DMS53 treated with DMSO at 0.1 percent for 48 hours (cell line): ENCODE measurements around the gene ANKRD12.
A peak's percentile ranks its signal among the peaks of the same experiment; 100 is the strongest.

Source experiments
- DNase-seq: peaks from one replicate; lab custom pipeline; 2025; ENCODE audit not compliant: unreplicated experiment; lab: John Stamatoyannopoulos, UW

The ANKRD12 gene

DNA sequence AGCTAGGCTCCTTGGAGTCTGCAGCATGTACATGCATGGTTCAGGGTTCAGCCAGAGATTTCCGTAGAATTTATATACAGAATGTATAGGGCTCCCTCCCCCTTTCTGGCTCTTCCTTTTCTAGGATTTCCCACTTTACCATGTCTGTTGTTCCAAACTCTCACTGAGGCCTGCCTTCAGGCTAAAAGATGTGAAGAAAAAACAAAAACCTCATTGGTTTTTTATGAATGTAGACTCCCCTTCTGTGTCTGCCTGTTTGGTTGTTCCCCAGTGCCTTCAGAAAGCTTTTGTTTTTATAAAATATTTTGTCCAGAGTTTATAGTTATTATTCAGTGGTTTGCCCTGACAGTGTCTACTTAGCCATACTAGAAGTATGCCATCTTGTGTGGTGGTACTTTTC, 30.5 kb upstream of the ANKRD12 start:
- no peak for DNase-seq

DNA sequence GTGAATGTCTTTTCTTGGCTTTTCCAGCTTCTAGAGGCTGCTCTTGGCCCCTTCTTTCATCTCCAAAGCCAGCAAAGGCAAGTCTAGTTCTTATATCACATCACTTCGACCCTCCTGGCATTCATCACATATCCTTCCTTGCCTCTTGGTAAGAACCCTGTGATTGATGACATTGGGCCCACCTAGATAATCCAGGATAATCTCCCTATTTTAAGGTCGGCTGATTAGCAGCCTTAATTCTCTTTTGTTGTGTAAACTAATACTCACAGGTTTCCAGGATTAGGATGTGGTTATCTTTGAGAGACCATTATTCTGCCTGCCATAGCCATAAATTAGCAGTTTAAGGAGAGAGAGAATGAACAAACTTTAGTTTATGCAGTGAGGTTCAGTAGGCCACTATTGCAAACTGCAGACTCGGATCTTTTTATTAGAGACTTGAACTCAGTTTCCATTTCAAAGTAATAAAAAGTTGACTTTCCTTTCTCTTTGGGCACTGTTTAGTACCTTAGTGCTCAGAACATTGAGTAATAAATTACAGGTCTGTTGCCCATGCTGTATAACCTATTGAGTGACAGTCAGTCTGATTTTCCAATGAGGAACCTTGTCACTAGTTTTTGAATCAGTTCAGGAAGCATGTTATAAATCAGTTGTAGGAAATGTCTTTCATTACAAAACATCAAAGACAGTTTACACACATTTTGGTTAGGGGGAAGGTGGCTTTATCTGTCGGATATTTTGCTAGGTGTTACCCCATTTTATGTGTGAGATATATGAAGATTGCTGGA, 29.6 kb upstream of the ANKRD12 start:
- no peak for DNase-seq

DNA sequence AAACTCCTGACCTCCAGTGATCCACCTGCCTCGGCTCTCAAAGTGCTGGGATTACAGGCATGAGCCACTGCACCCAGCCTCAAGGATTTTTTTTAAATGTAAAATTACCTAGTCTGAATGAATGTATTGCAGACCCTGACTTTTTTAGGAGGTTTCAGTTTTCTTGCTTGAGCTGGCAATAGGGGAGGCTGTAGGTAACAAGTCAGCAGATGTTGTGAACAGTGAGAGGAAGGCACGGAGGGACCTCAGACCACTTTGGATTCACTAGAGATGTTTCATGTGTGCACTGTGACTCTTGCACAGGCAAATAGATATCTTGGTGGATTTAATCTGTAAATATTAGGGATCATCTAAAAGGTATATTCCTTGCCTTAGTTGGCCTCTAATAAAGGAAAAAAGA, 27.7 kb upstream of the ANKRD12 start:
- no peak for DNase-seq

DNA sequence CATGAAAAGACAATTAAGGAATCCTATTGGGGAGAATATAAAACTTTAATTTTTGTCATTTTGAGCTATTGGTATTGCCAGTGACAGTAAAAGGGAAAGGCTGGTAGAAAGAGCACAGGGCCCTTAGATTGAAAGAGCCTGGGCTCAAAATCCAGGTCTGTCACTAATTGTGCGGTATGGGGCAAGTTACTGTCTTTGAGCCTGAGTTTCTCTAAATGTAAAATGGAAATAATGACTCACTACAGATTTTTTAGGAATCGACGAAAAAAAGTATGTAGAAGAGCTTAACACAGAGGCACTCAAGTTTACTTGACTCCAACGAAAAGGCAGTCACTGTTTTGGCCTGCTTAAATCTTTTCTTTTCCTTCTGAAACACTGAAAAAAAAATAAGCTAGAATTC, 27.1 kb upstream of the ANKRD12 start:
- DNase-seq, result no peak

DNA sequence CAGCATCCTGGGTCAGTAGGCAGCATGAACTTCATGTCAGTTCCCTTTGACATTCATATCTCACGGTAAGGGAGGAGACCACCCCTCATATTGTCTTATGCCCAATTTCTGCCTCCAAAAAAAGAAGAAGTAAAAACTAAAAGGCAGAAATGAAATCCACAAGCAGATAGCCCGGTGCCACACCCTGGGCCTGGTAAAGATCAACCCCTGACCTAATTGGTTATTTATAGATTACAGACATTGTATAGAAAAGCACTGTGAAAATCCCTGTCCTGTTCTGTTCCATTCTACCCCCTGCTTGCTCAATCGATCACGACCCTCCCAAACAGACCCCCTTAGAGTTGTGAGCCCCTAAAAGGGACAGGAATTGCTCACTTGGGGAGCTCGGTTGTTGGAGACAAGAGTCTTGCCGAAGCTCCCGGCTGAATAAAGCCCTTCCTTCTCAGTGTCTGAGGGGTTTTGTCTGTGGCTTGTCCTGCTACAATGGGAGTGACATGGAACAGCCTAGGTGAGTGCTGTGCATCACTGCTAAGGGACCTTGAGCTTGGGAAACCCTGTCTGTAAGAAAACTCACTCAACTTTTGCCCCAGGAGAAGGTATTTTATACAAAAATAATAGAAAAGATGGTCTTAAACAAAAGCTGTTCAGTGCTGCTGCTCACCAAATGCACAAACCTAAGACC, 23.0 kb upstream of the ANKRD12 start:
- no peak for DNase-seq

DNA sequence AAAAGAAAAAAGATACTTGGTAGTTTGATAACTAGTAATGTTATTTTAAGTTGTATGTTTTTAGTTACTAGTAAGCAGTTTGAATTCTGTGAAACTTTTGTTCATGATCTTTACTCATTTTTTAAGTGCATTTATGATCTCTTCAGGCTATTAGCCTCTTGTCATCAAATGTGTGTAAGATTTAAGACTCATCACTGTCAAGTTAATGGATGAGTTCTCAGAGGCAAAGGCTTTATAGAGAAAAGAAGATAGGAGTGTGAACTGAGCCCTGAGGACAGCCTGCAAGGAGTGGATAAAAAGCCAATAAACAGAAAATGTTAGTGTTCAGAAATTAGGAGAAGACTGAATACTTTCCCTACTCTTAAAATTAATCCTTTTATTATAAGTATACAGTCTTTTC, 20.6 kb upstream of the ANKRD12 start:
- no peak for DNase-seq

DNA sequence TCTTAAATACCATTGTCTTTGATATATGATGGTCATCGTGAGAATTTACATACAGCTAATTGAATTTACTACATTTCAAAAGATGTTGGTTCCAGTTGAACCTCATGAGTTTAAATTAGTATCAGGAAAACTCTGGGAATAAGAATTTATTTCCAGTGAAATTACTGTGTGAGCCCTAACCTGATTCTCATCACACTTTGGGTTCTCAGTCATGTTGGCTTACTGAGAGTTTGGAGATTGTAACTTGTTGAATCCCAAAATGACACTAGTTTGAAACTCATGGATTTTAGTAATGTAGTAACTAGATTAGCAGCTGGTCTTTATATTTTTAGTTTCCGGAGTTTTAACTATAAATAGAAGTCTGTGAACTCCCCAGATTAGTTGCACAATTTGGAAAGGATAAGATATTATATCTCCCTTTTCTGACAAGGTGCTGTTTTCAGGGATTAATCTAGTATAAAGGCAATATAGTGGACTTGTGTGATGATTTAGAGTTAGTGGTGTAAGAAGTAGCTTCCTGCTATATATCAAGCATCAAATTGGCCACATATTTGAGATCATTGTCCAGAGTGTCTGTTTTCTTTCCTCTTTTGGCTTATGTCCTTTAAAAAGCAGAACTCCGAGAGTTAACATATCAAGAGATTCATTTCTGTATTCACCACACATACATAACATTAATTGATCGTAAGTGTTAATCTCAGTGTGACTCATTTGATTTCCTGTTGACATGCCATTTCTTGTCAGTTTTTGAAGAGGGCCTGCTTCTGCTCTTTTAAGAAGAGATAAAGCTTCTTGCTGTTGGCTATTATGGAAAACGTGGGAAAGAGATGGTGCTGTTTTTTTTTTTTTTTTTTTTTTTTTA, 18.4 kb upstream of the ANKRD12 start:
- no peak for DNase-seq

DNA sequence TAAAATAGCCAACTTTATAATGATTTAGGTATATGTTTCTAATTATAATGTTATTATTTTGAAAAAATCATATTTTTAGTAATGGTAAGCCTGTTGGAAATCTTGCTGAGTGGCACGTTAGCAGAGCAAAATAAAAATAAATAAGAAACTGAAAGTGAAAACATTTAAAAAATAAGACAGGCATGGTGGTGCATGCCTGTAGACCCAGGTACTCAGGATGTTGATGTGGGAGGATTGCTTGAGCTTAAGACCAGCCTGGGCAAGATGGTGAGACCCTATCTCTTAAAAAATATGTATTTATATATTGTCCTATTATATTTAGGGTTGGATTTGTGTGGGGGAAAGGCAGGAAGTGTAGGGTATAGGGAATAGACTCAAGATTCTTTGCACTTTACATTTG, 15.8 kb upstream of the ANKRD12 start:
- no peak for DNase-seq

DNA sequence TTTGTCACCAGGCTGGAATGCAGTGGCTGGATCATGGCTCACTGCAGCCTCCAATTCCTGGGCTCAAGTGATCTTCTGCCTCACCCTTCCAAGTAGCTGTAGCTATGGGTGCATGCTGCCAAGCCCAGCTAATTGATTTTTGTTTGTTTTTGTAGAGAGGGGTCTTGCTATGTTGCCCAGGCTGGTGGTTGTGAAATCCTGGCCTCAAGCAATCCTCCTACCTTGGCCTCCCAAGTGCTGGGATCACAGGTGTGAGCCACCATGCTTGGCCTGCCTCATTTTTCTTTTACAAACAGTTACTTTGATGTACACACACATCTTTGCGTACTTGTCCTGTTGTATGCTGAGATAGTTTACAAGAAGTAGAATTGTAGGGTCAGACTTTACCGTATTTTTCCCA, 13.1 kb upstream of the ANKRD12 start:
- DNase-seq, result no peak

DNA sequence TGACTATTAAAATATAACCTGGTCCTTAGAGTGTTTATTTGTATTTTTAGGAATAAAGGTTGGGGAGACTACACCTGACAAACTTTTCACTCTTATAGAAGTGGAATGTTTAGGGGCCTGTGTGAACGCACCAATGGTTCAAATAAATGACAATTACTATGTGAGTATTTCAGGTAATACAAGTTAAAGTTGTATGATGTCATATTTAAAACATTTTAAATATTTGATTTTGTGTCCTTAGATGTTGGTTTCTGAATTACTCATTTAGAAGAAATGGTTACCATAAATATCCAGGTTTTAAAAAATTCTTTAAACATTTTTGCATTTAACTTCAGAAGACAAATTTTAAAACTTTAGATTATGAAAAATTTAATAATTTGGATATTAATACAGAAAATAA, 11.8 kb upstream of the ANKRD12 start:
- no peak for DNase-seq

DNA sequence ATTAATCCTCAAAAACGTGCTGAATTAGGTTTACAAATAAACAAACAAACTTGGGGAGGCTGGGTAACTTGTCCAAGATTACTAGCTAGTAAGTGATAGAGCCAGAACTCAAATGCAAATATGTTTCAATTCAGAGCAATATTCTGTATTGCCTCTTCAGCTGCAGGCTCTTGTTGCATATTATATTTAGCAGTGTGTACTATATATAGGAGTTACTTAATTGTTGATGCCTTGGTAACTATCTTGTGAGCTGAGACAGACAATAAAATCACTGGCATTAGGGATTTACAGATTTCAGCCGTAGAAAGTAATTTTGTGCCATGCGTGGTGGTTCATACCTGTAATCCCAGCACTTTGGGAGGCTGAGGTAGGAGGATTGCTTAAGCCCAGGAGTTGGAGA, 10.2 kb upstream of the ANKRD12 start:
- no peak for DNase-seq

DNA sequence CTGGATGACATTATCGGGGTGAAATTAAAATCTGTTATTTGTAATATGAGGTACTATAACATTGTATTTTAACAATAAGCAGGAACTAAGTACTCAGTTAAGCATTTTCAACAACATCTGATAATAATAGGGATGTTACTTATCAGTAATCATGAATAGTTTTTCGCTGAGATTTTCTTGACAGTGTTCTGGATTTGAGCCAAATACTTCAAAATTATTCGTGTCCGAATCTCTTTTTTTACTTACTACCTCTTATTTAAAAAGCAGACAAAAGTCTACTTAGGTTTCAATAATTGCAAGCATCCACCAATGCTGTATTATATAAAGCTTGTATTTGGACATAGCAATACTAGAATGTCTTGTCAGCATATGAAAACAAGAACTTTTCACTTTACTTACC, 6.4 kb upstream of the ANKRD12 start:
- no peak for DNase-seq

DNA sequence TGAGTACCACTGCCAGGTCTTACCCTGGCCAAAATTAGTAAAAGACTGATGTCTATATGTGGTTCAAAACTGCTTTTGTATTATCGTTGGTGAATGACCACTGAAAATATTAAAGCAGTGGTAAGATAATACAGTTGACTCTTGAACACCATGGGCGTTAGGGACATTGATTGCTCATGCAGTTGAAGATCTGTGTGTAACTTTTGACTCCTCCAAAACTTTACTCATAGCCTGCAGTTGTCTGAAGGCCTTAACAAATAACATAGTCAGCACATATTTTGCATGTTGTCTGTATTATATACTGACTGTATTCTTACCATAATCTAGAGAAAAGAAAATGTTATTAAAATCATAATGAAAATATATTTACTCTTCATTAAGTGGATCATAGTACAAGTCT, 5.8 kb upstream of the ANKRD12 start:
- DNase-seq, result no peak

DNA sequence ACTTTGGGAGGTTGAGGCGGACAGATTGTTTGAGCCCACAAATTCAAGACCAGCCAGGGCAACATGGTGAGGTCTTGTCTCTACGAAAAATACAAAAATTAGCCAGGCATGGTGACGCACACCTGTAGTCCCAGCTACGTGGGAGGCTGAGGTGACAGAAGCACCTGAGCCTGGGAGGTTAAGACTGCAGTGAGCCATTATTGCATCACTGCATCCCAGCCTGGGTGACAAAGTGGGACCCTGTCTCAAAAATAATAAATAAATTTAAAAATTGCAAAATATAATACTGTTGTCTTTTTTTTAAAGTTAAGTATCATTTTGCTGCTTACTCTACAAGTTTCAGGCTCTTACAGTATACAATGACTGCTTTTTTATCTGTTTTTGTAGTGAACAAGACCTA, 4.0 kb upstream of the ANKRD12 start:
- no peak for DNase-seq

DNA sequence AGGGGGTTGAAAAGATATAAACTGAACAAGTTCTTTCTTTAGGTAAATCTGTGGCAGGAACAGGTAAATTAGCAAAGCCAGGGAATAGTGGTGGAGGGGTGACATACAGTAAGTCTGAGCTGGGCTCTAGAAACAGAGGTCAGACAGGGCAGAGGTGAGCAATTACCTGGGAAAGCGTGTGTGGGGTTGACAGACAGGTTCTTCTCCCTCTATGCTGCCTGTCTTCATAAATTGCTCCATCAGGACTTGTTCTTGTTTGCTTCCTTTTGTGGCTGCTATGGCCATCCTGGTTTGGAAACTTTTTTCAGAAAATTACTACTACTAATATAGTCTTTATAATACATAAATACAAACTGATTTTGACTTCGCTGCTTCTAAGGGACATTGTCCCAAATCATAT, 3.4 kb upstream of the ANKRD12 start:
- DNase-seq, result peak; percentile 44

DNA sequence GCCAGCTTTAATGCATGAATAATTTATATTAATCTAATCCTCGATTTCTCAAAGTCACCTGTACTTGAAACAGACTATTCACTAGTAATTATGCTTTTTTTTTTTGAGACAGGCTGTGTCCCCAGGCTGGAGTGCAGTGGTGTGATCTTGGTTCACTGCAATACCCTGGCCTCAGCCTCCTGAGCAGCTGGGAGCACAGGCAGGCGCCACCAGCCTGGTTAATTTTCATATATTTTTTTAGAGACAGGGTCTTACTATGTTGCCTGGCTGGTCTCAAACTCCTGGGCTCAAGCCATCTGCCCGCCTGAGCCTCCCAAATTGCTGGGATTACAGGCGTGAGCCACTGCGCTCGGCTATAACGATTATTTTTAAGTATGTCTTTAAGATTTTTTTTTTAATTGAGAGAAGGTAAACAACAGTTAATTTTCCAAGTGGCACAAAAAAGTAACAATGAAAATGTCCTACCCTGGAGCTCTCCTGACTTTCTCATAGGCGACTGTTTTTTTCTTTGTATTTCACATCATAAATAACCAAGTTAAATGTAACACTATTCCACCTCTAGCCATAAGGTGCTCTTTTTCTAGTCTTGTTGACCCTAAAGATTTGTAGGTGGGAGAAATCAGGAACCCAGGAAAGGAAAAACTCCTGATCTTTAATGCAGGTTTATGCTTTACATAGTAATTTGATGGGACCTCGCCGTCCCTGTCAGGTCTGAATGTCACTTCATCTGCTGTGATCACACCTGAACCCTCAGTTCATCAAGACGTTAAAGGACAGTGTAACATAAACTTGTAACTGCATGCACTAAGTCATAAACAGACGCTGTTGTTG, 1.3 kb upstream of the ANKRD12 start:
- no peak for DNase-seq

DNA sequence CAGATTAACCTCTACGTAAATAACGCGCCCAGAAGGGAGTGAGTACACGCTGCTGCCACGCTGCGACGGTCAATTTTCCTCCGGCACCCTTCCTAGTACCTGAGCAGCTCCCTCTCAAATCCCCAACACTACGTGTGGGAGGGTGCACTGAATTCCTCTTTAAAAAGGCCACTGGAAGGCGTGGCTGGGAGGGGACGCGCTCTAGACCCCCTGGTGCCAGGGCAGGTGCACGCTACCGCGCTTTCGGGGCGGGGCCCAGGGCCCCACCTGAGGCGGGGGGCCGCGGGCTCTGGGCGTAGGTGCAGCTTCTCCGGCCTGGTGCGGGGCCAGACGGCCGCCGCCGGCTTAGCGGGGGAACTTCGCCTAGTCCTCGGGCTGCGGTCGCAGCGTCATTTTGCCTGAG, 668 bp upstream of the ANKRD12 start:
- DNase-seq, result peak; percentile 76

DNA sequence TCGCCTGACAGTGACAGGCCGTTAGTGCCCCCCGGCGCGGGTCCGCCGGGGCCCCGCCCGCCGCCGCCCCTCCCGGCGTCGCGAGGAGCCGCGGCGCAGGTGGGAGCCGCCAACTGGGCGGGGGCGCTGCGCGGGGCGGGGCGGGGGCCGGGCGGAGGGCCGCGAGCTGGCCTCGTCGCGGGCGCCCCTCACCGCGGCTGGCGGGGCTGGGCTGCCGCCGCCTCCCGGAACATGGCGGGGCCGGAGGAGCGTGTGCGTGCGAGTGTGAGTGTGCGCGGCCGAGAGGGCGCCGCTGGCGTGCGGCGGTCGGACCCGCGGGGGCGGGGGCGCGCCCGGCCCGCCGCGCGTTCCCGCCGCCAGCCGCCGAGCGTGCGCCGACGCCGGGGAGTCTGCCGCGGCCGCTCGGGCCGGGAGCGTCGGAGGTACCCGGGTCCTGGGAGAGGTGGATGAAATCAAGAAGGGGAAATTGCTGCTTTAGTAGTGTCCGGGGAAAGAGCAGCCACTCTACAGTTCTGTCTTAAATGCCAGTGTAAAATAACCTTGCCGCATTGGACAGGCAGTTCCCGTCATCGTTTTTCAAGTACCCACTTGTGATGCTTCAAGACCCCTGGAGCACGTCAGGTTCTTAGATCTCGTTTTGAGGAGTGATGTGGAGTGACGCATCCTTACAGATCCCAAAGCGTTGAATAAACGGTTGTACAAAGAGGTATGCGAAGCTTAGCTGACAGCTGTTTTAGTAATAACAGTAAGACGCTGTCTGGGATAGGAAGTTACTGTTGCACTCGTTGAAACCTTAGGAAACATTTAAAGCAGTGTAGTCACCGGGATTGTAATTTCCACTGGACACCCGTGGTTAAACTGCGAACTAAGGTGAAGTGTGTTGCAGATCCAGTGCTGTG, 836 bp downstream of the ANKRD12 start:
- DNase-seq, result peak; percentile 84

DNA sequence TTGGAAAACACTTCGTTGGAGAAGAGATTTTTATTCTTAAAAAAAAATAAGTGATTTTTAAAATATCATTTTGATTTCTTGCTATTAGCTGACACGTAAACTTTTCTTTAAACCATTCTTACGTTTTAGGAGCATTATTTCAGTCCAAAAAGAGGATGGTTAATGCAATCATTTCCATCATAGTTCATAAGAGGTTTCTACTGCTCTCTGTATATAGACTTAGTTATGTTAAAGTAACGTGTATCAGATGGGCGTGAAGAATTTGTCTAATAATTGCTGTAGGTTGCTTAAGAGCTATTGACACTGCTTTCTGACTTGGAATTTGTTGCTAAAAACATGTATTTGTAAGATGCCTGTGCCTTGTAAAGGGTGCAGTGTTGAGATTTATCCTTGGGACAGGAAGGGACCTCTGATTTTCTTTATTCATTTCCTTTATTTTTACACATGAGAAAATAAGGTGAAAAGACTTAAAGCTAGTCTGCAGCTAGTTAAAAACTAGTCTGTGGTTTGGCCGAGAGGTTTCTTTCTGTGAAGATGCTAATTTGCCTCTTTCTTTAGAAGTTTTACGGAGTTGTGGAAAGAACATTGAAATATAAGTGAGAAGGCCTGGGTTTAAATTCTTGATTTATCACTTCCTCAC, 2.9 kb downstream of the ANKRD12 start:
- DNase-seq, result no peak

DNA sequence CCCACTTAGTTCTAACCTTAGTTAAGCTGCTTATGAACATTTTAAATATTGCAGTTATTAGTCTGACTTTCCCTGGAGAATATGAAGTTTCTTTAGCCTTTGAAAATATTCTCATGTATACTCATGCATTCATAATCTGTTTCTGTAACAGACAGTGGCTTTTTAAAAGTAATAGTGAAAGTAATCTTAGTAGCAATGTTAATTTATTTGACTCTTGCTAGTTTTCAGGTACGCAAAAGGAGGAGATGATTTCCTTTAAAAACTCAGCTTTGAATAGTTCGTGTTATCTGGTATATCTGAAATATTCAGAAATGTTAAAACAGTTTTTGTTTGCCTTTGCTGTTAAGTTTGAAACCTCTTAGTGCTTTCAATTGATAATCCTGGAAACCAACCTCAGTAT, 3.8 kb downstream of the ANKRD12 start:
- no peak for DNase-seq
